ENCODE measurements around the gene KIFC3. TPM values are rescaled to one million over a fixed set of nuclear protein-coding genes. Genes with fewer than 3 reads are reported as not detected.

Gene KIFC3
- total and polyA plus RNA-seq, 2 donors from 2014 or later = 74.9 to 109 TPM

GRCh38 chr16:57724531-57724930, 77.8 kb downstream of the KIFC3 start:
- TF ChIP-seq, protein P1, sequence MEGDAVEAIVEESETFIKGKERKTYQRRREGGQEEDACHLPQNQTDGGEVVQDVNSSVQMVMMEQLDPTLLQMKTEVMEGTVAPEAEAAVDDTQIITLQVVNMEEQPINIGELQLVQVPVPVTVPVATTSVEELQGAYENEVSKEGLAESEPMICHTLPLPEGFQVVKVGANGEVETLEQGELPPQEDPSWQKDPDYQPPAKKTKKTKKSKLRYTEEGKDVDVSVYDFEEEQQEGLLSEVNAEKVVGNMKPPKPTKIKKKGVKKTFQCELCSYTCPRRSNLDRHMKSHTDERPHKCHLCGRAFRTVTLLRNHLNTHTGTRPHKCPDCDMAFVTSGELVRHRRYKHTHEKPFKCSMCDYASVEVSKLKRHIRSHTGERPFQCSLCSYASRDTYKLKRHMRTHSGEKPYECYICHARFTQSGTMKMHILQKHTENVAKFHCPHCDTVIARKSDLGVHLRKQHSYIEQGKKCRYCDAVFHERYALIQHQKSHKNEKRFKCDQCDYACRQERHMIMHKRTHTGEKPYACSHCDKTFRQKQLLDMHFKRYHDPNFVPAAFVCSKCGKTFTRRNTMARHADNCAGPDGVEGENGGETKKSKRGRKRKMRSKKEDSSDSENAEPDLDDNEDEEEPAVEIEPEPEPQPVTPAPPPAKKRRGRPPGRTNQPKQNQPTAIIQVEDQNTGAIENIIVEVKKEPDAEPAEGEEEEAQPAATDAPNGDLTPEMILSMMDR (IDR thresholded peaks at IDR 0.05; ENCODE audit: borderline replicate concordance, extremely low read depth, insufficient read depth) = no peak
- peak in 3 of 5 donors; percentile 37 to 65 (median 52) for DNase-seq
- Histone ChIP-seq H3K4me3 (ENCODE audit: low read length in 3 of 3) (no peak overlapping the region), H3K9ac (ENCODE audit: low read length in 3 of 3) (no peak overlapping the region), H3K36me3 (ENCODE audit: control insufficient read depth in 2 of 3, insufficient read depth in 3 of 3, low read length in 3 of 3) (no peaks in the 10 kb centered on the region), H3K4me1 (ENCODE audit: control insufficient read depth in 2 of 3, insufficient read depth in 2 of 3, low read depth in 1 of 3, low read length in 3 of 3) (no peaks in the 10 kb centered on the region), H3K27ac (ENCODE audit: low read depth in 2 of 2, low read length in 2 of 2) (no peak overlapping the region), H3K27me3 (ENCODE audit: control insufficient read depth, insufficient read depth, low read length) (no peaks in the 10 kb centered on the region), H3K9me3 (ENCODE audit: control insufficient read depth in 2 of 3, insufficient read depth in 1 of 3, low read length in 3 of 3) (no peaks in the 10 kb centered on the region)
- FAIRE-seq = no peak
- intact Hi-C loops (cut with DNase I) = no loop called here

DNA sequence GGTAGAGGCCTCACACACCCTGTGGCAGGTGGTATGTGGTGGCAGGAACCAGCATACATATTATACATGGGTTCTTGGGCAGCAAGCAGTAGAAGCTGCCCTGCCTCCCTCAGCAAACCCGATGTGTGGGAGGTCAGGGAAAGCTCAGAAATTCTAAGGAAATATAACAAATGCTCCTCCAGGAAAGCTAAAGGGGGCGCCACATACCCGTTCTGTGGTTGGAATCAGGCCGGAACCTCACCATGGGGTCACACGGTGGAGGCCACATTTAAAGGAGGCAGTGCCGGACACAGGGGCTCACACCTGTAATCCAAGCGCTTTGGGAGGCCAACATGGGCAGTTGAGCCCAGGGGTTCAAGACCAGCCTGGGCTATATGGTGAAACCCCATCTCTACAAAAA, 79.1 kb downstream of the KIFC3 start:
- intact Hi-C loops (cut with DNase I) = no loop called here

DNA sequence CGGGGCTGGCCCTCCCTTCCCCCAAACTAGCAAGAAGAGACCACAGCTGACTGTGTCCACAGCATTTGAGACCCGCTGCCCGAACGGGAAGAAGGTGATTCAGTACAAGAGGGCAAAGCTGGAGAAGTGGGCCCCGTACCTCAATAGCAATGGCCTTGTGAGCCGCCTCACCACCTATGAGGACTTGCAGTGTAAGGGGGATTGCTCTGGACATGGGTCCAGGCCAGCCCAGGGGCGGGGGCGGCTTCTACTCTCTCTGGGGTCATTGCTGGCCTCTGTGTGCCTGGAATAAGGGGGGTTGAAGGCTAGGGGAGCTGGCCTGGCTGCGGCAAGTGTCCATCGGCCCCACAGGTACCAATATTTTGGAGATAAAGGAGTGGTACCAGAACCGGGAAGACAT, 79.6 kb downstream of the KIFC3 start:
- no peak for FAIRE-seq
- Histone ChIP-seq H3K9ac (ENCODE audit: low read length in 3 of 3) (no peak overlapping the region), H3K4me1 (ENCODE audit: control insufficient read depth in 2 of 3, insufficient read depth in 2 of 3, low read depth in 1 of 3, low read length in 3 of 3) (no peaks in the 10 kb centered on the region), H3K9me3 (ENCODE audit: control insufficient read depth in 2 of 3, insufficient read depth in 1 of 3, low read length in 3 of 3) (no peaks in the 10 kb centered on the region), H3K4me3 (ENCODE audit: low read length in 3 of 3) (no peak overlapping the region), H3K27me3 (ENCODE audit: control insufficient read depth, insufficient read depth, low read length) (no peaks in the 10 kb centered on the region), H3K27ac (ENCODE audit: low read depth in 2 of 2, low read length in 2 of 2) (no peak overlapping the region), H3K36me3 (ENCODE audit: control insufficient read depth in 2 of 3, insufficient read depth in 3 of 3, low read length in 3 of 3) (no peaks in the 10 kb centered on the region)
- TF ChIP-seq, protein P1 (IDR thresholded peaks at IDR 0.05; ENCODE audit: borderline replicate concordance, extremely low read depth, insufficient read depth) = no peak
- peak in 2 of 5 donors; percentile 25 to 39 for DNase-seq
- intact Hi-C loops (cut with DNase I) = no loop called here

More for the DNA sequence above, 79.1 kb downstream of the KIFC3 start:
- FAIRE-seq (no peak), DNase-seq (no peak)
- Histone ChIP-seq H3K27me3 (ENCODE audit: control insufficient read depth, insufficient read depth, low read length) (no peaks in the 10 kb centered on the region), H3K9ac (ENCODE audit: low read length in 3 of 3) (no peak overlapping the region), H3K9me3 (ENCODE audit: control insufficient read depth in 2 of 3, insufficient read depth in 1 of 3, low read length in 3 of 3) (no peaks in the 10 kb centered on the region), H3K4me3 (ENCODE audit: low read length in 3 of 3) (no peak overlapping the region), H3K4me1 (ENCODE audit: control insufficient read depth in 2 of 3, insufficient read depth in 2 of 3, low read depth in 1 of 3, low read length in 3 of 3) (no peaks in the 10 kb centered on the region), H3K36me3 (ENCODE audit: control insufficient read depth in 2 of 3, insufficient read depth in 3 of 3, low read length in 3 of 3) (no peaks in the 10 kb centered on the region), H3K27ac (ENCODE audit: low read depth in 2 of 2, low read length in 2 of 2) (no peak overlapping the region)
- TF ChIP-seq, protein P1 (IDR thresholded peaks at IDR 0.05; ENCODE audit: borderline replicate concordance, extremely low read depth, insufficient read depth) = peak; percentile 23

DNA sequence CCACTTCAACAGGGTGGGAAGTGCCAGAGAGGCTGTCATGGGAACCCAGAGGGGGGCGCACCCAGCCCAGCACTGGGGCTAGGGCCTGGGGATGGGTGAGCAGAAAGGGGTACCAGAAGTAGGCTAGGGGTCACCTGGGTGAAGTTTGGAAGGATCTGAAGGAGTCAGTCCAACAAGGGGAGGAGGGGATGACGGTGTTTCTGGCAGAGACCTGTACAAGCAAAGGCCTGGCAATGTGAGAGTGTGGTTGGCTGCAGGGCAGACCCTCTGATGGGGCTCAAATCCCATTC, 80.1 kb downstream of the KIFC3 start:
- intact Hi-C loops (cut with DNase I) = no loop called here
- no peak for FAIRE-seq
- no peak for DNase-seq

More for the DNA sequence above, 80.1 kb downstream of the KIFC3 start:
- H3K9me3 ChIP-seq (ENCODE audit: control insufficient read depth in 2 of 3, insufficient read depth in 1 of 3, low read length in 3 of 3) = no peaks in the 10 kb centered on the region
- no peak overlapping the region for H3K9ac ChIP-seq (ENCODE audit: low read length in 3 of 3)
- no peaks in the 10 kb centered on the region for H3K36me3 ChIP-seq (ENCODE audit: control insufficient read depth in 2 of 3, insufficient read depth in 3 of 3, low read length in 3 of 3)
- TF ChIP-seq, protein P1 (IDR thresholded peaks at IDR 0.05; ENCODE audit: borderline replicate concordance, extremely low read depth, insufficient read depth) = no peak
- no peaks in the 10 kb centered on the region for H3K27me3 ChIP-seq (ENCODE audit: control insufficient read depth, insufficient read depth, low read length)
- H3K4me3 ChIP-seq (ENCODE audit: low read length in 3 of 3) = no peak overlapping the region
- no peaks in the 10 kb centered on the region for H3K4me1 ChIP-seq (ENCODE audit: control insufficient read depth in 2 of 3, insufficient read depth in 2 of 3, low read depth in 1 of 3, low read length in 3 of 3)
- H3K27ac ChIP-seq (ENCODE audit: low read depth in 2 of 2, low read length in 2 of 2) = no peak overlapping the region

All from kidney (tissue), 14 donors.